Lower leg skin (tissue), 3 donors: ENCODE results near the gene PEX12.

Source experiments
- POLR2A ChIP-seq, 2 donors: fragments of 450-650 bp; IDR thresholded peaks; one replicate each; pipeline ENCODE4 v1.6.1; 2016 to 2017; ENCODE audit warnings: antibody characterized with exemption in 2 of 2, mild to moderate bottlenecking in 1 of 2, moderate library complexity in 1 of 2
- TF ChIP-seq, protein P1 (sequence below), 3 donors: fragments of 450-650 bp; IDR thresholded peaks; one replicate each; pipeline ENCODE4 v1.5.1; 2016; ENCODE audit warnings: antibody characterized with exemption in 3 of 3, mild to moderate bottlenecking in 3 of 3, moderate library complexity in 2 of 3

GRCh38 chr17:35605678-35606077 lies 27.3 kb upstream of the PEX12 start:
- TF ChIP-seq, protein P1, sequence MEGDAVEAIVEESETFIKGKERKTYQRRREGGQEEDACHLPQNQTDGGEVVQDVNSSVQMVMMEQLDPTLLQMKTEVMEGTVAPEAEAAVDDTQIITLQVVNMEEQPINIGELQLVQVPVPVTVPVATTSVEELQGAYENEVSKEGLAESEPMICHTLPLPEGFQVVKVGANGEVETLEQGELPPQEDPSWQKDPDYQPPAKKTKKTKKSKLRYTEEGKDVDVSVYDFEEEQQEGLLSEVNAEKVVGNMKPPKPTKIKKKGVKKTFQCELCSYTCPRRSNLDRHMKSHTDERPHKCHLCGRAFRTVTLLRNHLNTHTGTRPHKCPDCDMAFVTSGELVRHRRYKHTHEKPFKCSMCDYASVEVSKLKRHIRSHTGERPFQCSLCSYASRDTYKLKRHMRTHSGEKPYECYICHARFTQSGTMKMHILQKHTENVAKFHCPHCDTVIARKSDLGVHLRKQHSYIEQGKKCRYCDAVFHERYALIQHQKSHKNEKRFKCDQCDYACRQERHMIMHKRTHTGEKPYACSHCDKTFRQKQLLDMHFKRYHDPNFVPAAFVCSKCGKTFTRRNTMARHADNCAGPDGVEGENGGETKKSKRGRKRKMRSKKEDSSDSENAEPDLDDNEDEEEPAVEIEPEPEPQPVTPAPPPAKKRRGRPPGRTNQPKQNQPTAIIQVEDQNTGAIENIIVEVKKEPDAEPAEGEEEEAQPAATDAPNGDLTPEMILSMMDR (IDR thresholded peaks at IDR 0.05), result no peak
- TF ChIP-seq POLR2A (IDR thresholded peaks at IDR 0.05), result no peak
